Mesodermal cell (in vitro differentiated cells): ENCODE results near the gene CEP250.
A peak's percentile ranks its signal among the peaks of the same experiment; 100 is the strongest.
"Not testable (repeated sequence)": the region's sequence is repeated elsewhere in the genome, so short reads cannot be mapped to it uniquely, and the experiment has no call there.

Experiments used
- H3K27ac ChIP-seq: 2 replicates; pipeline ENCODE4 v1.7.0; 2013; ENCODE audit warnings: mild to moderate bottlenecking, low read depth, low read length, moderate library complexity; ENCODE audit not compliant: severe bottlenecking
- H3K36me3 ChIP-seq: 2 replicates; pipeline ENCODE4 v1.7.1; 2013; ENCODE audit warnings: mild to moderate bottlenecking, low read length, moderate library complexity; ENCODE audit not compliant: control insufficient read depth, insufficient read depth
- H3K4me1 ChIP-seq: one replicate; pipeline ENCODE4 v1.7.1; 2013; ENCODE audit warnings: mild to moderate bottlenecking, low read length; ENCODE audit not compliant: insufficient read depth, control insufficient read depth, poor library complexity, severe bottlenecking
- H3K4me3 ChIP-seq: 2 replicates; pipeline ENCODE4 v1.7.0; 2013; ENCODE audit warnings: low read length, control low read depth, mild to moderate bottlenecking; ENCODE audit not compliant: insufficient read depth, poor library complexity, severe bottlenecking; ENCODE audit errors: extremely low read depth
- H3K9me3 ChIP-seq: 2 replicates; pipeline ENCODE4 v1.7.1; 2013; ENCODE audit warnings: mild to moderate bottlenecking, low read length, moderate library complexity; ENCODE audit not compliant: control insufficient read depth
- WGBS, 2 experiments: methylation state at CpG; one replicate each; pipeline ENCODE4 v1.1.5; 2013; ENCODE audit warnings: missing lambda C conversion rate in 2 of 2; ENCODE audit not compliant: insufficient coverage in 2 of 2; 5-methylcytosine and 5-hydroxymethylcytosine counted together

Gene CEP250

GRCh38 chr20:35453647-35454046 is 1.8 kb upstream of the CEP250 start:
- WGBS, 2 experiments, result 95 to 99% methylated on average over 6 of the region's 7 CpGs
- Histone ChIP-seq H3K4me1 (no peaks in the 10 kb centered on the region), H3K9me3 (no peaks in the 10 kb centered on the region), H3K36me3 (no peaks in the 10 kb centered on the region), H3K4me3 (peak overlapping the region; percentile 69), H3K27ac (no peak overlapping the region)

GRCh38 chr20:35456700-35457099 is 1.3 kb downstream of the CEP250 start:
- not testable (repeated sequence) for H3K27ac ChIP-seq, H3K4me1 ChIP-seq, H3K4me3 ChIP-seq, H3K9me3 ChIP-seq
- H3K36me3 ChIP-seq, result peaks cover 23% of the 10 kb centered on the region
- WGBS, 2 experiments, result 96 to 100% methylated on average over 3 to 4 of the region's 7 CpGs

- H3K36me3 ChIP-seq, result peaks cover 31% of the 10 kb centered on the region
- H3K27ac ChIP-seq, H3K4me1 ChIP-seq, H3K9me3 ChIP-seq, H3K4me3 ChIP-seq: not testable (repeated sequence)
- WGBS, 2 experiments, result 80 to 88% methylated on average over 1 to 2 of the region's 2 CpGs
Observed at GRCh38 chr20:35457539-35457938, 2.1 kb downstream of the CEP250 start.

- no peaks in the 10 kb centered on the region for H3K9me3 ChIP-seq
- no peak overlapping the region for H3K4me3 ChIP-seq
- H3K36me3 ChIP-seq, result peaks cover 37% of the 10 kb centered on the region
- no peaks in the 10 kb centered on the region for H3K4me1 ChIP-seq
- no peak overlapping the region for H3K27ac ChIP-seq
Observed at GRCh38 chr20:35458388-35458787, 3.0 kb downstream of the CEP250 start.

GRCh38 chr20:35461620-35462019 is 6.2 kb downstream of the CEP250 start:
- WGBS, 2 experiments, result 100% methylated on average over 1 of the region's 3 CpGs; no CpG with 5 or more reads in 1 of the 2 experiments
- Histone ChIP-seq H3K4me3 (no peak overlapping the region), H3K9me3 (no peaks in the 10 kb centered on the region), H3K27ac (peak overlapping the region; percentile 29), H3K36me3 (peaks cover 67% of the 10 kb centered on the region), H3K4me1 (peaks cover 3% of the 10 kb centered on the region)

- peaks cover 6% of the 10 kb centered on the region for H3K4me1 ChIP-seq
- H3K36me3 ChIP-seq, result peaks cover 67% of the 10 kb centered on the region
- no peak overlapping the region for H3K4me3 ChIP-seq
- H3K9me3 ChIP-seq, result no peaks in the 10 kb centered on the region
- no peak overlapping the region for H3K27ac ChIP-seq
- WGBS, 2 experiments, result 100% methylated on average over 1 of the region's 2 CpGs
Observed at GRCh38 chr20:35462351-35462750, 7.0 kb downstream of the CEP250 start.

GRCh38 chr20:35463455-35464300 is 8.3 kb downstream of the CEP250 start:
- peaks cover 76% of the 10 kb centered on the region for H3K36me3 ChIP-seq
- WGBS, 2 experiments, result 69 to 70% methylated on average over 3 to 4 of the region's 4 CpGs
- H3K27ac ChIP-seq, result no peak overlapping the region
- H3K9me3 ChIP-seq, result no peaks in the 10 kb centered on the region
- peaks cover 13% of the 10 kb centered on the region for H3K4me1 ChIP-seq
- H3K4me3 ChIP-seq, result no peak overlapping the region

GRCh38 chr20:35465976-35466375 is 10.6 kb downstream of the CEP250 start:
- peaks cover 83% of the 10 kb centered on the region for H3K36me3 ChIP-seq
- H3K9me3 ChIP-seq, result no peaks in the 10 kb centered on the region
- no peak overlapping the region for H3K4me3 ChIP-seq
- 94 to 98% methylated on average over 6 of the region's 6 CpGs for WGBS, 2 experiments
- H3K27ac ChIP-seq, result no peak overlapping the region
- peaks cover 13% of the 10 kb centered on the region for H3K4me1 ChIP-seq

- H3K27ac ChIP-seq, result no peak overlapping the region
- H3K4me3 ChIP-seq, result no peak overlapping the region
- WGBS, 2 experiments, result 91 to 100% methylated on average over 3 to 5 of the region's 6 CpGs
- H3K36me3 ChIP-seq, result peaks cover 83% of the 10 kb centered on the region
- H3K9me3 ChIP-seq, result no peaks in the 10 kb centered on the region
- peaks cover 13% of the 10 kb centered on the region for H3K4me1 ChIP-seq
Observed at GRCh38 chr20:35466856-35467255, 11.5 kb downstream of the CEP250 start.

- Histone ChIP-seq H3K9me3 (no peaks in the 10 kb centered on the region), H3K4me1 (peaks cover 13% of the 10 kb centered on the region), H3K27ac (peak overlapping the region; percentile 62), H3K4me3 (no peak overlapping the region), H3K36me3 (peaks cover 83% of the 10 kb centered on the region)
- WGBS, 2 experiments, result 78 to 81% methylated on average over 7 of the region's 9 CpGs
Observed at GRCh38 chr20:35467339-35468224, 12.2 kb downstream of the CEP250 start.
